ENCODE measurements around the gene IQSEC1. TPM values are rescaled to one million over a fixed set of nuclear protein-coding genes. Genes with fewer than 3 reads are reported as not detected.

IQSEC1 gene
- total and polyA plus RNA-seq, 2 donors (not counting 3 experiments of a cell fraction or from before 2014, with no cell fraction given): 5.2 to 18.0 TPM

DNA sequence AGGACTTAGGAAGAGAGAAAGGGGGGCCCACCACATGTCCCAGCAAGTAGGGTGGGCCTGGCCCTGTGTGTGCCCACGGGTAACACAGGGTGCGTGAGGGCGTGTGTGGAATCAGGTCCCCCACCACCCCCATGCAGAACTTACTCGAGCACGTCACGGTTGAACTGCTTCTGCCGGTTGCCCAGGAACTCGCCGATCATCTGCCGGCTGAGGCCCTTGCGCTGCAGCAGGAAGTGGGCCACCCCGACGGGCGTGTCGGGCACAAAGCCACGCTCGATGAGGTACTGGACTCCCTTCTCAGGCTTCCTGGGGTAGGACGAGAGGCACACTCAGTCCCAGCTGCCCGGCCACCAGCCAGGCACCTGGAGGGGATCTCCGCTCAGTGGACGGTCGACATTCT, 148.8 kb downstream of the IQSEC1 start:
- BruUV-seq (replicated peaks): no TSS peak
- Histone ChIP-seq H3K4me3 (replicated peaks in 1 of 3; ENCODE audit: insufficient read depth in 1 of 3, low read depth in 1 of 3, low read length in 3 of 3) (no peak overlapping the region), H3K4me1 (ENCODE audit: control insufficient read depth, extremely low read depth, insufficient read depth, low read length) (peaks cover 17% of the 10 kb centered on the region), H3K27ac (ENCODE audit: insufficient read depth, low read depth, low read length) (no peak overlapping the region), H3K9me3 (replicated peaks; ENCODE audit: control insufficient read depth, insufficient read depth, low read length) (no peaks in the 10 kb centered on the region), H4K20me1 (replicated peaks; ENCODE audit: control insufficient read depth, extremely low read depth, insufficient read depth, low read length) (no peaks in the 10 kb centered on the region), H3K79me2 (ENCODE audit: control insufficient read depth, insufficient read depth, low read length) (no peaks in the 10 kb centered on the region), H3K4me2 (ENCODE audit: insufficient read depth, low read length) (no peak overlapping the region), H3K36me3 (ENCODE audit: control insufficient read depth in 2 of 2, extremely low read depth in 1 of 2, insufficient read depth in 2 of 2, low read length in 2 of 2) (peaks cover 0 to 10% of the 10 kb centered on the region in 2 experiments), H2AFZ (ENCODE audit: low read depth, low read length) (no peak overlapping the region), H3K27me3 (ENCODE audit: control insufficient read depth in 2 of 2, insufficient read depth in 2 of 2, low read length in 2 of 2) (no peaks in the 10 kb centered on the region), H3K9ac (replicated peaks; ENCODE audit: extremely low read depth, insufficient read depth, low read length) (no peak overlapping the region), H3K9me1 (replicated peaks; ENCODE audit: control insufficient read depth, extremely low read depth, insufficient read depth, low read length) (no peaks in the 10 kb centered on the region)
- dilution Hi-C loops (cut with MboI; ENCODE audit: extremely low pct_ligation_motif_present, low sequenced_read_pairs) (no loop called here), intact Hi-C loops (cut with micrococcal nuclease) (loop anchor here (5.0 kb wide), 1 partner anchor 43 kb away; no protein-coding TSS in a partner anchor)
- DNase-seq (ENCODE audit: low read depth, low spot score) (no peak), FAIRE-seq (no peak)
- TF ChIP-seq JUN (IDR thresholded peaks at IDR 0.05; ENCODE audit: borderline replicate concordance, insufficient read depth, insufficient read length, low read depth) (no peak), POLR2A (IDR thresholded peaks at IDR 0.05; ENCODE audit: low read depth, low read length) (no peak), EZH2 (IDR thresholded peaks at IDR 0.05; ENCODE audit: borderline replicate concordance, low read depth, low read length, severe bottlenecking) (no peak), MYC (IDR thresholded peaks at IDR 0.05; ENCODE audit: low read depth, low read length) (no peak), FOS (IDR thresholded peaks at IDR 0.05; ENCODE audit: borderline replicate concordance, insufficient read depth, low read length) (no peak)
- TF ChIP-seq, protein P1, sequence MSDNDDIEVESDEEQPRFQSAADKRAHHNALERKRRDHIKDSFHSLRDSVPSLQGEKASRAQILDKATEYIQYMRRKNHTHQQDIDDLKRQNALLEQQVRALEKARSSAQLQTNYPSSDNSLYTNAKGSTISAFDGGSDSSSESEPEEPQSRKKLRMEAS (IDR thresholded peaks at IDR 0.05; ENCODE audit: insufficient read depth, insufficient read length): no peak
- TF ChIP-seq, protein P2, sequence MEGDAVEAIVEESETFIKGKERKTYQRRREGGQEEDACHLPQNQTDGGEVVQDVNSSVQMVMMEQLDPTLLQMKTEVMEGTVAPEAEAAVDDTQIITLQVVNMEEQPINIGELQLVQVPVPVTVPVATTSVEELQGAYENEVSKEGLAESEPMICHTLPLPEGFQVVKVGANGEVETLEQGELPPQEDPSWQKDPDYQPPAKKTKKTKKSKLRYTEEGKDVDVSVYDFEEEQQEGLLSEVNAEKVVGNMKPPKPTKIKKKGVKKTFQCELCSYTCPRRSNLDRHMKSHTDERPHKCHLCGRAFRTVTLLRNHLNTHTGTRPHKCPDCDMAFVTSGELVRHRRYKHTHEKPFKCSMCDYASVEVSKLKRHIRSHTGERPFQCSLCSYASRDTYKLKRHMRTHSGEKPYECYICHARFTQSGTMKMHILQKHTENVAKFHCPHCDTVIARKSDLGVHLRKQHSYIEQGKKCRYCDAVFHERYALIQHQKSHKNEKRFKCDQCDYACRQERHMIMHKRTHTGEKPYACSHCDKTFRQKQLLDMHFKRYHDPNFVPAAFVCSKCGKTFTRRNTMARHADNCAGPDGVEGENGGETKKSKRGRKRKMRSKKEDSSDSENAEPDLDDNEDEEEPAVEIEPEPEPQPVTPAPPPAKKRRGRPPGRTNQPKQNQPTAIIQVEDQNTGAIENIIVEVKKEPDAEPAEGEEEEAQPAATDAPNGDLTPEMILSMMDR (IDR thresholded peaks at IDR 0.05; ENCODE audit: extremely low read depth in 1 of 2, insufficient read depth in 1 of 2, low read depth in 1 of 2, low read length in 2 of 2): no peak
- ChIA-PET POLR2A (no interaction called here), CTCF (no interaction called here)
